Sigmoid colon (tissue), 7 donors: ENCODE measurements around the gene MFRP. TPM values are rescaled to one million over a fixed set of nuclear protein-coding genes. Genes with fewer than 3 reads are reported as not detected.

Experiments
- DNase-seq: peaks from one replicate; pipeline ENCODE4 v3.0.0-alpha.2; 2019
- H3K27ac ChIP-seq, 4 donors: fragments of 200-600 bp; sonication (generic); one replicate each; pipeline ENCODE4 v1.5.1; 2016 to 2019; ENCODE audit warnings: mild to moderate bottlenecking in 1 of 4
- H3K27me3 ChIP-seq, 3 donors: fragments of 200-600 bp; sonication (generic); one replicate each; pipeline ENCODE4 v1.5.1; 2019; ENCODE audit warnings: mild to moderate bottlenecking in 1 of 3
- H3K36me3 ChIP-seq, 4 donors: fragments of 200-600 bp; sonication (generic); one replicate each; pipeline ENCODE4 v1.5.1; 2016 to 2019
- H3K4me1 ChIP-seq, 4 donors: fragments of 200-600 bp; sonication (generic); one replicate each; pipeline ENCODE4 v1.5.1; 2017 to 2019
- H3K4me3 ChIP-seq, 4 donors: fragments of 200-600 bp; sonication (generic); one replicate each; pipeline ENCODE4 v1.5.1; 2017 to 2019; ENCODE audit warnings: mild to moderate bottlenecking in 2 of 4, moderate library complexity in 1 of 4
- H3K9me3 ChIP-seq, 4 donors: fragments of 200-600 bp in 3 of 4; sonication (generic) in 3 of 4; one replicate each; pipeline versions ENCODE4 v1.5.1 to v1.6.1; 2013 to 2019
- EP300 ChIP-seq, 4 donors: sonication (generic); formaldehyde crosslinking; IDR thresholded peaks; one replicate each; pipeline ENCODE4 v1.6.1; 2017; ENCODE audit warnings: antibody characterized with exemption in 4 of 4
- POLR2A ChIP-seq, 2 donors: fragments of 450-650 bp; IDR thresholded peaks; one replicate each; pipeline ENCODE4 v1.6.1; 2016; ENCODE audit warnings: antibody characterized with exemption in 2 of 2, mild to moderate bottlenecking in 2 of 2, moderate library complexity in 2 of 2
- POLR2AphosphoS5 ChIP-seq, 4 donors: sonication (generic); formaldehyde crosslinking; IDR thresholded peaks; one replicate each; pipeline ENCODE4 v1.6.1; 2017; ENCODE audit warnings: antibody characterized with exemption in 4 of 4
- WGBS, 2 donors: extraction: QIAGEN DNeasy Blood & Tissue Kit; methylation state at CpG; one replicate each; pipeline ENCODE4 v1.1.7; 2013; 5-methylcytosine and 5-hydroxymethylcytosine counted together
- intact Hi-C: fragments of 100-400 bp; cut with DNase I; formaldehyde crosslinking; loops from one replicate; pipeline ENCODE4 v1.15.1; 2023
- polyA plus RNA-seq, 3 donors: library from polyadenylated mRNA; stranded (reverse); fragments of 200-250 nt; gene quantifications; one replicate each; pipeline ENCODE4 v1.2.3, GENCODE V29; 2013
- total RNA-seq, 4 donors: library from RNA; depleted of rRNA; stranded (reverse); fragments of >200 nt; gene quantifications; one replicate each; pipeline ENCODE4 v1.1.0, GENCODE V29; 2016
- TF ChIP-seq, protein P1 (sequence below), 4 experiments: fragments of 450-650 bp in 3 of 4; fragments of 200-600 bp in 1 of 4; IDR thresholded peaks; one replicate each; pipeline ENCODE4 v1.5.1; 2016 to 2019; ENCODE audit warnings: antibody characterized with exemption in 4 of 4, mild to moderate bottlenecking in 3 of 4, moderate library complexity in 2 of 4
- donor health status: healthy with polysubstance abuse.
- donor health status: Bipolar disorder and iron deficiency.
- donor health status: healthy.

Gene MFRP
- total and polyA plus RNA-seq, 7 donors, result 0.14 TPM; not detected in 6

DNA sequence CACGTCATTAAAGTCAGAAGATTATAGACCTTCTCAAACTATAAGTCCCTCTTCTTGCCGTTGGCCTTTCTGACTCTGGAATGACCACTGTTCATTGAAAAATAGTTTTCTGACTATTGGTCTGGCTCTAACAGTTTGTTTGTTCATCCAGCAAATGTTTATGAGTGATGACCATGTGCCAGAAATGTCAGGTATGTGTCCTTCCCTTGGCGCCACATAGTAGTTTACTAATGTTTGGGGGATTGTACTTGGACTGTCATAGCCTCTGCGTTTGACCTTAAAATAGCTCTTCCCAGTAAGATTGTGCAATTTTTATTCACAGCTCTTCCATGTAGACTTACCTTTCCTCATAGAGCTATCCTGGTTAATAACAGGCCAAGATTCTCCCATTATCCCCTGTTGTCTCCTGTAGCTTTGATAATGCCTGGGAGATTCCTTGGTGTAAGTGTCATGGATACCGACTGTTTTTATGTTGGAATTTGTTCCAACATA, 43.2 kb downstream of the MFRP start:
- H3K27ac ChIP-seq, result peak overlapping the region in 1 of 4 donors; percentile 61
- peaks cover 0 to 50% (median 39%) of the 10 kb centered on the region in 4 donors for H3K4me1 ChIP-seq
- H3K9me3 ChIP-seq, result no peaks in the 10 kb centered on the region
- TF ChIP-seq POLR2AphosphoS5 (IDR thresholded peaks at IDR 0.05), result no peak
- TF ChIP-seq, protein P1, sequence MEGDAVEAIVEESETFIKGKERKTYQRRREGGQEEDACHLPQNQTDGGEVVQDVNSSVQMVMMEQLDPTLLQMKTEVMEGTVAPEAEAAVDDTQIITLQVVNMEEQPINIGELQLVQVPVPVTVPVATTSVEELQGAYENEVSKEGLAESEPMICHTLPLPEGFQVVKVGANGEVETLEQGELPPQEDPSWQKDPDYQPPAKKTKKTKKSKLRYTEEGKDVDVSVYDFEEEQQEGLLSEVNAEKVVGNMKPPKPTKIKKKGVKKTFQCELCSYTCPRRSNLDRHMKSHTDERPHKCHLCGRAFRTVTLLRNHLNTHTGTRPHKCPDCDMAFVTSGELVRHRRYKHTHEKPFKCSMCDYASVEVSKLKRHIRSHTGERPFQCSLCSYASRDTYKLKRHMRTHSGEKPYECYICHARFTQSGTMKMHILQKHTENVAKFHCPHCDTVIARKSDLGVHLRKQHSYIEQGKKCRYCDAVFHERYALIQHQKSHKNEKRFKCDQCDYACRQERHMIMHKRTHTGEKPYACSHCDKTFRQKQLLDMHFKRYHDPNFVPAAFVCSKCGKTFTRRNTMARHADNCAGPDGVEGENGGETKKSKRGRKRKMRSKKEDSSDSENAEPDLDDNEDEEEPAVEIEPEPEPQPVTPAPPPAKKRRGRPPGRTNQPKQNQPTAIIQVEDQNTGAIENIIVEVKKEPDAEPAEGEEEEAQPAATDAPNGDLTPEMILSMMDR (IDR thresholded peaks at IDR 0.05), result no peak
- TF ChIP-seq EP300 (IDR thresholded peaks at IDR 0.05), result no peak
- TF ChIP-seq POLR2A (IDR thresholded peaks at IDR 0.05), result no peak
- intact Hi-C loops, result no loop called here
- no peaks in the 10 kb centered on the region for H3K27me3 ChIP-seq
- DNase-seq, result no peak
- H3K4me3 ChIP-seq, result no peak overlapping the region
- 91 to 92% methylated on average over 5 of the region's 5 CpGs for WGBS, 2 donors
- peaks cover 3 to 61% (median 9%) of the 10 kb centered on the region in 4 donors for H3K36me3 ChIP-seq

DNA sequence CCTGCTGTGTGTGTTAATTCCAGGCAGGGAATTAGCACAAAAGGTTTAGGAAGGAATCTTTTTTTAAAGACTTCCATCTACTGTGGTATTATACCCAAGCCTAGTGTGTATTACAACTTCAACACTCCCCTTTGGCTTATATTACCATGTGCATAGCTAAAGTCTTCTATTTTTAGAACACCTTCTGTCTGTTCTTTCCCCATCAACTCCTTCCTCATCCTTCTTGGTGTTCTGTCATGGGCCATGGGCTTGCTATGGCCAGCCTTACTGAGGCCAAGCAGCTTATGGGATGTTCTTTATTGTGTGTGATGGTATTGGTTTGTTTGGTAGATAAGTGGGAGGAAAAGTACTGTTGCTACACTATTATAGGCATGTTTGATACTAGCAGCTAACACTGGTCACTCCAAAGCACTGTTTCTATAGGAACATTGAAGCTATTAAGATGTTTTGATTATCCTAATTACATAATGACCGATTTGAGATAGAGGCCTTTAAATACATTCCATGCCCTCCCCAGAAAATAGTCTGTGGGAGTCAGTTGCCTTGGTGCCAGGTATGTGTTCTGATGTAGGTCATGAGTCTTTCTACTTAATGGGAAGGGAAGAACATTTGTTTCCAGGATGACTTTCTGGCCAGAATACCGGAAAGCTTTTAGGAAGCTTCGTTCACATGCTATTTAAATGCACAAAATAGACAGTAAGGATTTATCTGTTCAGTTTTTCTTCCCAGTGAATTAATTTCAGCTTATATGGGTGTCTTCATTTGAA, 46.1 kb downstream of the MFRP start:
- no peak for DNase-seq
- 91 to 93% methylated on average over 3 of the region's 3 CpGs for WGBS, 2 donors
- peaks cover 0 to 69% (median 8%) of the 10 kb centered on the region in 4 donors for H3K36me3 ChIP-seq
- H3K27ac ChIP-seq, result peak overlapping the region; percentile 29 to 77 (median 73)
- intact Hi-C loops, result no loop called here
- H3K9me3 ChIP-seq, result no peaks in the 10 kb centered on the region
- H3K27me3 ChIP-seq, result no peaks in the 10 kb centered on the region
- TF ChIP-seq POLR2AphosphoS5 (IDR thresholded peaks at IDR 0.05), result no peak
- no peak for TF ChIP-seq EP300 (IDR thresholded peaks at IDR 0.05)
- no peak for TF ChIP-seq POLR2A (IDR thresholded peaks at IDR 0.05)
- TF ChIP-seq, protein P1 (IDR thresholded peaks at IDR 0.05), result no peak
- H3K4me1 ChIP-seq, result peaks cover 0 to 40% (median 36%) of the 10 kb centered on the region in 4 donors
- no peak overlapping the region for H3K4me3 ChIP-seq

DNA sequence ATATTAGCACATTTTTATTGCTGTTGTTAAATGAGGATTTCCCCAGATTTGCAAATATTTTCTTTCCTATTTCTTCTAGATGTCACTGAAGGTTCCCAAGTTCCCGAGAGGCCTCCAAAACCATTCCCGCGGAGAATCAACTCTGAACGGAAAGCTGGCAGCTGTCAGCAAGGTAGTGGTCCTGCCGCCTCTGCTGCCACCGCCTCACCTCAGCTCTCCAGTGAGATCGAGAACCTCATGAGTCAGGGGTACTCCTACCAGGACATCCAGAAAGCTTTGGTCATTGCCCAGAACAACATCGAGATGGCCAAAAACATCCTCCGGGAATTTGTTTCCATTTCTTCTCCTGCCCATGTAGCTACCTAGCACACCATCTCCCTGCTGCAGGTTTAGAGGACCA, 47.1 kb downstream of the MFRP start:
- no peak for TF ChIP-seq POLR2AphosphoS5 (IDR thresholded peaks at IDR 0.05)
- TF ChIP-seq, protein P1 (IDR thresholded peaks at IDR 0.05), result no peak
- TF ChIP-seq POLR2A (IDR thresholded peaks at IDR 0.05), result no peak
- TF ChIP-seq EP300 (IDR thresholded peaks at IDR 0.05), result no peak
- WGBS, 2 donors, result 97 to 98% methylated on average over 9 of the region's 9 CpGs
- peak overlapping the region; percentile 3 to 77 (median 73) for H3K27ac ChIP-seq
- H3K9me3 ChIP-seq, result no peaks in the 10 kb centered on the region
- DNase-seq, result no peak
- intact Hi-C loops, result no loop called here
- no peaks in the 10 kb centered on the region for H3K27me3 ChIP-seq
- no peak overlapping the region for H3K4me3 ChIP-seq
- peaks cover 0 to 64% (median 8%) of the 10 kb centered on the region in 4 donors for H3K36me3 ChIP-seq
- H3K4me1 ChIP-seq, result peaks cover 0 to 40% (median 36%) of the 10 kb centered on the region in 4 donors

DNA sequence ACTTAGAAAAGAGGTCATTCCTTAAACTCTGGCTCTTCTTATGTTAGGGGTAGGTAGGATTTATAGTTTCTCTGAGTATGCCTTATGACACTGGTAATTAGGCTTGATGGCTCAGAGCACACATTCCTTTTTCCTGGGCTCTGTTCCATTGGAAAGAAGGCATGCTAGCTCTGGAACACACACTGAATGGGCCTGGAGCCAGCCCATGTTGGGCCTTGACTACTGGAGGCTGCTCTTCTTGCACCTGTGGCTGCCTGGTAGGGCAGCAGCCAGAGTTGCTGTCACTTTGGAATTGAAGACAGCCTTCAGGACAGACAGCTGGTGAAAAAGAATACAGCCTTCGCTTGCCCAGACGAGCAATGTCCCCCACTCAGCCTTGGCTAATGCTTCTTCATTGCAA, 47.8 kb downstream of the MFRP start:
- TF ChIP-seq POLR2A (IDR thresholded peaks at IDR 0.05) (no peak), POLR2AphosphoS5 (IDR thresholded peaks at IDR 0.05) (peak in 3 of 4 donors; percentile 55 to 64 (median 58))
- TF ChIP-seq, protein P1 (IDR thresholded peaks at IDR 0.05), result no peak
- no peak overlapping the region for H3K4me3 ChIP-seq
- no peaks in the 10 kb centered on the region for H3K27me3 ChIP-seq
- H3K36me3 ChIP-seq, result peaks cover 0 to 62% (median 8%) of the 10 kb centered on the region in 4 donors
- H3K9me3 ChIP-seq, result no peaks in the 10 kb centered on the region
- peak; percentile 78 for DNase-seq
- H3K4me1 ChIP-seq, result peaks cover 0 to 40% (median 36%) of the 10 kb centered on the region in 4 donors
- peak overlapping the region; percentile 60 to 77 (median 73) for H3K27ac ChIP-seq
- intact Hi-C loops, result no loop called here
- 94 to 97% methylated on average over 2 of the region's 2 CpGs for WGBS, 2 donors
